ENCODE data around the gene NWD2.

- TF ChIP-seq POLR2AphosphoS5 (IDR thresholded peaks at IDR 0.05; ENCODE audit: low read depth, low read length) (no peak), SIN3A (IDR thresholded peaks at IDR 0.05; ENCODE audit: borderline replicate concordance, insufficient read depth, low read length) (no peak), REST (IDR thresholded peaks at IDR 0.05; ENCODE audit: insufficient read depth in 1 of 2, low read depth in 2 of 2, low read length in 2 of 2) (no peak), FOXP2 (optimal IDR thresholded peaks at IDR 0.05; ENCODE audit: borderline replicate concordance, extremely low read depth, extremely low read length, insufficient read depth) (no peak), TAF1 (IDR thresholded peaks at IDR 0.05; ENCODE audit: borderline replicate concordance, insufficient read depth, low read length) (no peak)
Measured at GRCh38 chr4:37317104-37317643, 72.6 kb downstream of the NWD2 start.

All from PFSK-1 (cell line).